H1 (cell line): ENCODE results near the gene FLRT2. TPM values are rescaled to one million over a fixed set of nuclear protein-coding genes. Genes with fewer than 3 reads are reported as not detected.

Experiments used
- CTCF ChIA-PET: fragments of 300-600 bp; sonication (Branson Sonifier 250); formaldehyde crosslinking; loops from one replicate; lab custom pipeline; 2021; ENCODE audit not compliant: partially characterized antibody; lab: Charles Lee
- POLR2A ChIA-PET: fragments of 300-600 bp; sonication (Branson Sonifier 250); formaldehyde crosslinking; loops from one replicate; lab custom pipeline; 2021; ENCODE audit warnings: inconsistent platforms; ENCODE audit not compliant: partially characterized antibody; lab: Charles Lee
- DNase-seq, 2 experiments: peaks; one replicate each; pipeline versions ENCODE4 v3.0.0 to v3.0.0-alpha.2; 2010 to 2022; ENCODE audit warnings: low spot score in 2 of 2, low read depth in 1 of 2, mixed read lengths in 1 of 2
- FAIRE-seq: peaks from 2 replicates; lab custom pipeline; 2011; peaks lifted over from hg19 to GRCh38; lab: Jason Lieb, UNC
- H2AFZ ChIP-seq: 2 replicates; pipeline ENCODE4 v1.8.1; 2012; ENCODE audit warnings: low read length, inconsistent platforms
- H2AK5ac ChIP-seq: 2 replicates; pipeline ENCODE4 v1.6.1; 2013; ENCODE audit warnings: low read depth, low read length
- H2BK120ac ChIP-seq: replicated peaks from 2 replicates; pipeline ENCODE3; 2013; ENCODE audit warnings: low read depth, low read length, inconsistent platforms
- H2BK12ac ChIP-seq: 2 replicates; pipeline ENCODE4 v1.6.1; 2013; ENCODE audit warnings: low read depth, low read length
- H2BK15ac ChIP-seq: 2 replicates; pipeline ENCODE4 v1.6.1; 2013; ENCODE audit warnings: low read length
- H2BK20ac ChIP-seq: 2 replicates; pipeline ENCODE4 v1.6.1; 2013; ENCODE audit warnings: low read length
- H2BK5ac ChIP-seq: 2 replicates; pipeline ENCODE4 v1.6.1; 2013; ENCODE audit warnings: low read depth, low read length
- H3K14ac ChIP-seq: 2 replicates; pipeline ENCODE4 v1.6.1; 2013; ENCODE audit warnings: inconsistent platforms; ENCODE audit not compliant: insufficient read length
- H3K18ac ChIP-seq: 2 replicates; pipeline ENCODE4 v1.6.1; 2013; ENCODE audit warnings: low read length; ENCODE audit errors: extremely low read depth
- H3K23ac ChIP-seq: 2 replicates; pipeline ENCODE4 v1.6.1; 2013; ENCODE audit warnings: inconsistent platforms; ENCODE audit not compliant: insufficient read length
- H3K23me2 ChIP-seq: 2 replicates; pipeline ENCODE4 v1.6.1; 2013; ENCODE audit warnings: low read depth, low read length
- H3K27ac ChIP-seq: 2 replicates; pipeline ENCODE4 v1.6.1; 2011; ENCODE audit warnings: low read depth, low read length, inconsistent platforms
- H3K27me3 ChIP-seq, 4 experiments: replicated peaks in 1 of 4; 1 replicate in 1 of 4; 2 replicates in 3 of 4; pipeline versions ENCODE4 v1.6.1 to v1.8.1; 2011 to 2013; ENCODE audit warnings: low read length in 3 of 4, mild to moderate bottlenecking in 3 of 4, inconsistent platforms in 2 of 4, mixed read lengths in 2 of 4, moderate library complexity in 1 of 4; ENCODE audit not compliant: control insufficient read depth in 3 of 4, insufficient read depth in 3 of 4; ENCODE audit errors: extremely low read depth in 1 of 4
- H3K36me3 ChIP-seq, 4 experiments: 2 replicates each; pipeline versions ENCODE4 v1.6.1 to v1.8.1; 2011 to 2013; ENCODE audit warnings: mild to moderate bottlenecking in 4 of 4, low read length in 3 of 4, moderate library complexity in 2 of 4, control low read depth in 1 of 4, inconsistent platforms in 1 of 4; ENCODE audit not compliant: insufficient read depth in 4 of 4, control insufficient read depth in 2 of 4
- H3K4ac ChIP-seq: replicated peaks from 2 replicates; pipeline ENCODE3; 2013; ENCODE audit warnings: low read length, low read depth, mixed read lengths, inconsistent platforms; ENCODE audit not compliant: insufficient read length
- H3K4me1 ChIP-seq, 4 experiments: replicated peaks in 1 of 4; 1 replicate in 1 of 4; 2 replicates in 3 of 4; pipeline versions ENCODE4 v1.6.1 to v1.8.1; 2011 to 2013; ENCODE audit warnings: low read length in 3 of 4, inconsistent platforms in 2 of 4, mixed read lengths in 1 of 4; ENCODE audit not compliant: insufficient read depth in 4 of 4, control insufficient read depth in 3 of 4
- H3K4me2 ChIP-seq, 2 experiments: 2 replicates each; pipeline versions ENCODE4 v1.6.1 to v1.8.1; 2011 to 2013; ENCODE audit warnings: low read depth in 2 of 2, low read length in 2 of 2, control low read depth in 1 of 2, inconsistent platforms in 1 of 2, mild to moderate bottlenecking in 1 of 2; ENCODE audit not compliant: insufficient read depth in 1 of 2
- H3K4me3 ChIP-seq, 4 experiments: fragments of 200-600, 300-600 bp in 1 of 4; sonication (generic), shearing (Covaris generic), sonication (Bioruptor Twin) in 1 of 4; 2 replicates each; pipeline versions ENCODE4 v1.5.1 to v1.8.1; 2011 to 2016; ENCODE audit warnings: low read length in 4 of 4, low read depth in 3 of 4, control low read depth in 2 of 4, inconsistent platforms in 2 of 4, mild to moderate bottlenecking in 2 of 4, mixed read lengths in 1 of 4, moderate library complexity in 1 of 4; ENCODE audit not compliant: insufficient read depth in 2 of 4; ENCODE audit errors: extremely low read depth in 1 of 4
- H3K56ac ChIP-seq: replicated peaks from 2 replicates; pipeline ENCODE3; 2013; ENCODE audit warnings: low read depth, mild to moderate bottlenecking, mixed read lengths, low read length, inconsistent platforms; ENCODE audit not compliant: insufficient read length
- H3K79me1 ChIP-seq: 2 replicates; pipeline ENCODE4 v1.6.1; 2013; ENCODE audit warnings: low read depth, low read length, control low read depth
- H3K79me2 ChIP-seq, 2 experiments: 2 replicates each; pipeline versions ENCODE4 v1.6.1 to v1.8.1; 2012 to 2013; ENCODE audit warnings: low read length in 2 of 2, mild to moderate bottlenecking in 2 of 2, inconsistent platforms in 1 of 2; ENCODE audit not compliant: insufficient read depth in 2 of 2, control insufficient read depth in 1 of 2
- H3K9ac ChIP-seq, 4 experiments: replicated peaks in 1 of 4; 1 replicate in 1 of 4; 2 replicates in 3 of 4; pipeline versions ENCODE4 v1.6.1 to v1.8.1; 2011 to 2013; ENCODE audit warnings: low read depth in 3 of 4, low read length in 3 of 4, control low read depth in 2 of 4, mild to moderate bottlenecking in 2 of 4, moderate library complexity in 2 of 4, inconsistent platforms in 1 of 4; ENCODE audit errors: extremely low read depth in 1 of 4
- H3K9me3 ChIP-seq, 2 experiments: 2 replicates each; pipeline versions ENCODE4 v1.6.1 to v1.8.1; 2012 to 2013; ENCODE audit warnings: mild to moderate bottlenecking in 2 of 2, moderate library complexity in 2 of 2, control low read depth in 1 of 2, inconsistent platforms in 1 of 2, low read depth in 1 of 2, low read length in 1 of 2, mixed read lengths in 1 of 2; ENCODE audit not compliant: insufficient read depth in 2 of 2
- H4K20me1 ChIP-seq, 2 experiments: replicated peaks in 1 of 2; 2 replicates each; pipeline versions ENCODE3 to v1.8.1; 2011 to 2013; ENCODE audit warnings: inconsistent platforms in 2 of 2, low read length in 2 of 2, mild to moderate bottlenecking in 1 of 2; ENCODE audit not compliant: insufficient read depth in 2 of 2, control insufficient read depth in 1 of 2
- H4K5ac ChIP-seq: 2 replicates; pipeline ENCODE4 v1.6.1; 2013; ENCODE audit warnings: low read length, low read depth, mixed read lengths, inconsistent platforms; ENCODE audit not compliant: insufficient read length
- H4K8ac ChIP-seq: 2 replicates; pipeline ENCODE4 v1.8.0; 2013; ENCODE audit warnings: mild to moderate bottlenecking, moderate library complexity, low read length, inconsistent platforms; ENCODE audit not compliant: insufficient read depth; ENCODE audit errors: extremely low read depth
- H4K91ac ChIP-seq: replicated peaks from 2 replicates; pipeline ENCODE3; 2013; ENCODE audit warnings: low read length, mixed read lengths, inconsistent platforms; ENCODE audit not compliant: insufficient read length
- NRF1 ChIP-seq: IDR thresholded peaks from 2 replicates; pipeline ENCODE4 v1.6.1; 2011; ENCODE audit warnings: mild to moderate bottlenecking, low read depth, low read length, improper control_type of control experiment
- WGBS, 2 experiments: shearing (Covaris generic) in 1 of 2; methylation state at CpG; one replicate each; pipeline versions ENCODE4 v1.1.6 to v1.1.7; 2013 to 2015; ENCODE audit warnings: low lambda C conversion rate in 2 of 2, mixed read lengths in 2 of 2, inconsistent platforms in 1 of 2, low coverage in 1 of 2, missing lambda C conversion rate in 1 of 2; ENCODE audit not compliant: insufficient replicate concordance in 2 of 2, insufficient coverage in 1 of 2, insufficient read length in 1 of 2; ENCODE audit errors: extremely low coverage in 1 of 2, missing lambda C conversion rate in 1 of 2; 5-methylcytosine and 5-hydroxymethylcytosine counted together
- polyA plus RNA-seq, 7 experiments: library from polyadenylated mRNA; depleted of rRNA in 3 of 7; stranded (reverse) in 5 of 7; unstranded in 2 of 7; fragments of >200 nt in 5 of 7; fragments of 200-250 nt in 2 of 7; gene quantifications; 1 replicate in 5 of 7; 2 replicates in 1 of 7; 4 replicates in 1 of 7; pipeline versions ENCODE4 v1.2.1 to v1.2.3, GENCODE V29; 2011 to 2013; ENCODE audit warnings: missing spikeins in 2 of 7, mixed read lengths in 2 of 7
- total RNA-seq: library from RNA; stranded (reverse); fragmentation: NEBNext Ultra II Directional; extraction: Animal tissue kit (Norgen Biotek cat#: 25700); gene quantifications from 2 replicates; pipeline ENCODE4 v1.2.1, GENCODE V29; 2021

FLRT2 gene
- total and polyA plus RNA-seq, 2 of the 8 experiments (the other 6 are each of a cell fraction or from before 2014, with no cell fraction given), result 2.4 to 6.9 TPM

DNA sequence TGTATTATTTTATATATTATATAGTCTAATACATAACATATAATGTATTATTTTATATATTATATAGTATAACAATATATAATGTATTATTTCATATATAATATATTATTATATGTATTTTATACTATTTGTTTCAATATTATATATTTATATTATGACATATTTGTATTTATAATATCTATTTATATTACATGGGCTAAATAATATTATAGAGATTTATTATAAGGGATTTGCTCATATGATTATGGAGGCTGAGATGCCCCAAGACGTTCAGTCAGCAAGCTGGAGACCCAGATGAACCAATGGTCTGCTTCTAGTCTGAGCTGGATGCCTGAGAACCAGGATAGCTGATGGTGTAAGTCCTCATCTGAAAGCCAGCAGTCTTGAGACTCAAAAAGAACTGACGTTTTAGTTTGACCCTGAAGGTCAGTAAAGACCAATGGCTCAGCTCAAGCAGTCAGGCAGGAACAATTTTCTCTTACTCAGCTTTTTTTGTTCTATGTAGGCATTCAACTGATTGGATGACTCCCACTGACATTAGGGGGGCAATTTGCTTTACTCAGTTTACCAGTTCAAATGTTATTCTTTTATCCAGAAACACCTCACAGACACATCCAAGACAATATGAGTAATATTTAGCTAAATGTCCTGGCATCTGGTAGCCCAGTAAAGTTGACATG, 130.4 kb downstream of the FLRT2 start:
- H4K5ac ChIP-seq, result no peak overlapping the region
- no peaks in the 10 kb centered on the region for H4K20me1 ChIP-seq
- H3K4me3 ChIP-seq, result no peak overlapping the region
- H3K79me2 ChIP-seq, result no peaks in the 10 kb centered on the region
- no peaks in the 10 kb centered on the region for H3K79me1 ChIP-seq
- no peak overlapping the region for H2BK12ac ChIP-seq
- no peak overlapping the region for H3K18ac ChIP-seq
- no peak overlapping the region for H3K56ac ChIP-seq
- FAIRE-seq (no peak), DNase-seq (no peak)
- CTCF ChIA-PET, result interaction anchor here (1.8 kb wide), 1 partner anchor 41 kb away, joined by 4 read pairs; no protein-coding TSS in a partner anchor
- H3K4me2 ChIP-seq, result no peak overlapping the region
- H2BK5ac ChIP-seq, result no peak overlapping the region
- no peak overlapping the region for H4K91ac ChIP-seq
- TF ChIP-seq NRF1, result no peak
- H3K4me1 ChIP-seq, result no peaks in the 10 kb centered on the region
- no peak overlapping the region for H4K8ac ChIP-seq
- H3K36me3 ChIP-seq, result no peaks in the 10 kb centered on the region
- H3K14ac ChIP-seq, result no peak overlapping the region
- H2BK15ac ChIP-seq, result no peak overlapping the region
- H3K9ac ChIP-seq, result no peak overlapping the region
- H2AK5ac ChIP-seq, result no peak overlapping the region
- H3K23me2 ChIP-seq, result no peaks in the 10 kb centered on the region
- H3K4ac ChIP-seq, result no peak overlapping the region
- WGBS, 2 experiments, result 84% methylated on average over 2 of the region's 2 CpGs; no CpG with 5 or more reads in 1 of the 2 experiments
- no peaks in the 10 kb centered on the region for H3K9me3 ChIP-seq
- no peaks in the 10 kb centered on the region for H3K27me3 ChIP-seq
- POLR2A ChIA-PET, result no interaction called here
- H3K27ac ChIP-seq, result no peak overlapping the region
- no peak overlapping the region for H2AFZ ChIP-seq
- H2BK120ac ChIP-seq, result no peak overlapping the region
- H2BK20ac ChIP-seq, result no peak overlapping the region
- H3K23ac ChIP-seq, result no peak overlapping the region
